ENCODE data around the gene PHF14.

Gene PHF14

GRCh38 chr7:11213266-11213665 lies 239.6 kb downstream of the PHF14 start:
- no peak for DNase-seq

GRCh38 chr7:11216276-11216675 lies 242.6 kb downstream of the PHF14 start:
- DNase-seq: no peak

GRCh38 chr7:11217848-11218565 lies 244.3 kb downstream of the PHF14 start:
- DNase-seq: no peak

Measured in activated CD4-positive, alpha-beta T cell treated with anti-CD3 and anti-CD28 coated beads for 48 hours (primary cell).